GM12874 (cell line): ENCODE results near the gene MGME1.

ENCODE experiments used
- CTCF ChIP-seq: IDR thresholded peaks from 2 replicates; pipeline ENCODE4 v1.5.1; 2011; ENCODE audit warnings: low read depth, mild to moderate bottlenecking, control low read depth, low read length, moderate library complexity; ENCODE audit not compliant: insufficient read depth

MGME1 gene

DNA sequence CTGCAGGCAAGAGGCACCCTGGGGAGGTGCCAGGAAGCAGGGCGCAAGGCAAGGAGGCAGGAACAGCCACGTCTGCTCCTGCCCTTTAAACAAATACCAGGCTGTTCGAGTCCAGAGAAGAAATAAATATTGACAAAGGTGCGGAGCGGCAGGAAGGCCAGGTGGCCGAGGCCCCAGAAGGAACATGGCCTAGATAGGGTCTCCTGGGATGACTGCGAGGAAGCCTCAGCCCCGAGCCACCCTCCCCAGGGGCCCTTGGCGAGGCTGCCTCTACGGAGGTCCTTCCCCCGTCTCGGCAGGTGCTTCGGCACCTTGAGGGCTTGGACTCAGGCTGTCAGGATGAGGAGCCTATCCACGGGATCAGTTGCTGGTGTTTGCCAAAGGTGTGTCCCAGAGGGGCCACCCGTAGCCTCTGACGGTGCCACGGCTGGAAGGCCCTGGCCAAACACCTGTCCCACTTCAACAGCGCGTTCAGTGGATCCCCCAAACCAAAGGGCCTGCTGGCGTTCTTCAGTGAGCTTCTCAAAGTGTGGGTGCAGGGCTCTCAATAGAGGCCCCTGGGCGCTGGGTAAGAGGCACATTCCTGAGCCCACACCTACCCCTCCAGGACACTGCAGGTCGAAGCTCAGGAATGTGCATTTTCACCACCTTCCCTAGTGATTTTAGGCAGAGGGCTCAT lies 40.0 kb upstream of the MGME1 start:
- TF ChIP-seq CTCF, result no peak

GRCh38 chr20:17931513-17931912 lies 37.3 kb upstream of the MGME1 start:
- no peak for TF ChIP-seq CTCF

DNA sequence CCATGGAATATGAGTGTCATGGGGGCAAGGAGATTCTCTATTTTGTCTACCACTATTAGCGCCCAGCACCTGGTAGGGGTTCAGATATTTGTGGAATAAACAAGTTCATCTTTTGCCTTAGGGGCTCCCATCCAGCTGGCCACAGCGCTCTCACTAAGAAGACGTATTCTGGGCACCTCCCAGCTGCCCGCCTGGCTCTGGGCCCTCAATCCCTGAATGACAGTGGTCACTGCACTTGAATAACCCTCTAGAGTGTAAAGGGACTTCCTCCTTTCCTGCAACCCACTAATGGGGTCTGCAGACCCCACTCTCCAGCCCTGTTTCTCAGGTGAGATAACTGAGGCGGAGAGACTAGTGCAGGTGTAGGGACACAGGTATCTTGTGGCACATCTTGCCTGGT lies 36.4 kb upstream of the MGME1 start:
- TF ChIP-seq CTCF, result no peak

DNA sequence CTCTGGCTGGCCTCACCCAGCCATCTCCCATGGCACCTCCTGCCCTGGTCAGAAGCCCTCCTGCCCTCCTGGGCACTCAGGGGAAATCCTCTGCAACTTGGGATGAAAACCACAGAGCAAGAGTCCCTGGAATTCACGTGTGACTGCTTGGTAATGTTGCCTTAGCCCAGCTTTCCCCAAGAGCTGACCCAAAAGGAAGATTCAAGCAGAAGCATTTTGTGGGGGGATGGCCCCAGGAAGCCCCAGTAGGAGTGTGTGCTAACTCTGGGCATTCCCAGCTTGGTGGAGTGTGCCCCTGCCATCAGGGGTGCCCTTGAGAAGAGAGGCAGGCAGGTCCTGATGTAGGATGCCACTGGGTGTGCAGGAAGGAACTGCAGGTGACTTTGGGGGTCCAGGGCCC lies 35.7 kb upstream of the MGME1 start:
- no peak for TF ChIP-seq CTCF

GRCh38 chr20:17933711-17934110 lies 35.1 kb upstream of the MGME1 start:
- no peak for TF ChIP-seq CTCF

- TF ChIP-seq CTCF, result no peak
These were observed 34.5 kb upstream of the MGME1 start for GRCh38 chr20:17934141-17934862.

- no peak for TF ChIP-seq CTCF
These were observed 33.6 kb upstream of the MGME1 start for GRCh38 chr20:17935186-17935585.
